CD4-positive, alpha-beta T cell treated with Interleukin-15 for 4 hours (primary cell): ENCODE measurements around the gene RRN3.
"Not testable (repeated sequence)": the region's sequence is repeated elsewhere in the genome, so short reads cannot be mapped to it uniquely, and the experiment has no call there.

Experiments
- DNase-seq: peaks from one replicate; pipeline ENCODE4 v3.0.0-alpha.2; 2020; ENCODE audit warnings: low spot score

The RRN3 gene

DNA sequence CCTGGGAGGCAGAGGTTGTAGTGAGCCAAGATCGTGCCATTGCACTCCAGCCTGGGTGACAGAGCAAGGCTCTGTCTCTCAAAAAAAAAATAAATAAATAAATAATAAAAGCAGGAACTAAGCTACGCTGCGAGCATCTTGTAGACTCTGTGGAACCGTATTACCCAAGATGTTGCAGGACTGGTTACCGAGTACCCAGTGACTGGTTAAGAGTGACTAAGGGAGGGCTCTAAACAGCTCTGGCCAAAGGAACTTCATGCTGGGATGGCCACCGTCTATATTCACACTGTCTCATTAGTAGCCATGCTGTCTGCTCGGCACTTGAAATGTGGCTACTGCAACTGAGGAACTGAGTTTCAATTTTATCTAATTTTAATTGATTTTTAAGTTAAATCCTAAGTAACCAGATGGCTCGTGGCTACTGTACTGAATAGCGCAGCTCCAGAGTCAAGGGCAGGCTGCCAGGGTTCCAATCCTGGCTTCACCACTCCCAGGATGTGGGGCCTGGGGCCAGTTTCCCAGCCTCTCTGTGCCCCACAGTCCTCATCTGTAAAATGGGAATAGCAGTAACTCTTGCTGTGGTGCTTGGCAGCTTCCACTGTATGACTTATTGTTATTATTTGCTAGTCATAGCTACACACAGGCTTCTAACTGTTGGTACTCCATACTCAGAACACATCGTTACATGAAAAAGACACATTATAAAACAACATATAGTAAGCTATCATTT lies 41.2 kb downstream of the RRN3 start:
- no peak for DNase-seq

DNA sequence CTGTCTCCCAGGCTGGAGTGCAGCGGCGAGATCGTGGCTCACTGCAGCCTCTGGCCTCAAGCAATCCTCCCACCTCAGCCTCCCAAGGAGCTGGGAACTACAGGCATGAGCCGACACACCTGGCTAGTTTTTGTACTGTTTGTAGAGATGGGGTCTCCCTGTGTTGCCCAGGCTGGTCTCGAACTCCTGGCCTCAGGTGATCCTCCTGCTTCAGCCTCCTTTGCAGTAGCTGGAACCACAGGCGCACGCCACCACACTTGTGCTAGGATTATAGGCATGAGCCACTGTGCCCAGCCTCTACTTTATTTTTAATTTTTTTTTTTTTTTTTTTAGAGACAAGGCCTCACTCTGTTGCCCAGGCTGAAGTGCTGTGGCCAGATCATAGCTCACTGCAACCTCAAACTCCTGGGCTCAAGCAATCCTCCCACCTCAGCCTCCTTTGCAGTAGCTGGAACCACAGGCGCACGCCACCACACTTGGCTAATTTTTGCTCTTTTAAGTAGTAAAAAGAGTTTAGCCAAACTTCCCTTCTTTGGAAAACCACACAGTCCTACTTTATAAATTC lies 42.6 kb downstream of the RRN3 start:
- no peak for DNase-seq

DNA sequence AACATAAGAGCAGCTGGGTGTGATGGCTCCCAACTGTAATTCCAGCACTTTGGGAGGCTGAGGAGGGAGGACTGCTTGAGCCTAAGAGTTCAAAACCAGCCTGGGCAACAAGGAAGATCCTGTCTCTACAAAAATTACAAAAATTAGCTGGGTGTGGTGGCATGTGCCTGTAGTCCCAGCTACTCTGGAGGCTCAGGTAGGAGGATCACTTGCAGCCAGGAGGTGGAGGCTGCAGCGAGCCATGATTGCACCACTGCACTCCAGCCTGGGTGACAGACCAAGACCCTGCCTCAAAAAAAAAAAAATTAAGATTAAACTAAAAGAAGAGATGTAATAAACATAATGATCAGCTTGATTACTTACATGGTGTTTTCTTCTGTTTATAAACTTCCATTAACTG lies 43.6 kb downstream of the RRN3 start:
- not testable (repeated sequence) for DNase-seq

DNA sequence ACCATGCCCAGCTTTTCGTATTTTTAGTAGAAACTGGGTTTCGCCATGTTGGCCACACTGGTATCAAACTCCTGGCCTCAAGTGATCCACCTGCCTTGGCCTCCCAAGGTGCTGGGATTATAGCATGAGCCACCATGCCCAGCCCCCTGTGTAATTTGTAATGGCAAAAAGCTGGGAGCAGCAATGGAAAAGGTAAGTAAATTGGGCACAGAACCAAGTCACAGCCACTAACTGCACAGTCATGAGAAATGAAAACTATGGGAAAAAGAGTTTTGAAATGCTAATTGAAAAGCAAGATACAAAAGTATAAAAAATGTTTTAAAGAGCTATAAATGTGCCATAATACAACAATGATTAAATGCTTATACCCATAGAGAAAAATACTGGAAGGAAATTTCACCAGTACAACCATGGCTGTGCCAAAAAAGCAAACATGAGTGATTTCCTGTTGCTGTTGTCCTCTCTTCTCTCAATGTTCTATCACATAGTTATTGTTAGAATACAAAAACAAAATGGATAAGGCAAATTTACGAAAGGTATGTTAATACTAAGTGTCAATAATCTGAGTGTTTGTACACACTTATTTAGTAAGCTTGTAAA lies 44.4 kb downstream of the RRN3 start:
- no peak for DNase-seq

DNA sequence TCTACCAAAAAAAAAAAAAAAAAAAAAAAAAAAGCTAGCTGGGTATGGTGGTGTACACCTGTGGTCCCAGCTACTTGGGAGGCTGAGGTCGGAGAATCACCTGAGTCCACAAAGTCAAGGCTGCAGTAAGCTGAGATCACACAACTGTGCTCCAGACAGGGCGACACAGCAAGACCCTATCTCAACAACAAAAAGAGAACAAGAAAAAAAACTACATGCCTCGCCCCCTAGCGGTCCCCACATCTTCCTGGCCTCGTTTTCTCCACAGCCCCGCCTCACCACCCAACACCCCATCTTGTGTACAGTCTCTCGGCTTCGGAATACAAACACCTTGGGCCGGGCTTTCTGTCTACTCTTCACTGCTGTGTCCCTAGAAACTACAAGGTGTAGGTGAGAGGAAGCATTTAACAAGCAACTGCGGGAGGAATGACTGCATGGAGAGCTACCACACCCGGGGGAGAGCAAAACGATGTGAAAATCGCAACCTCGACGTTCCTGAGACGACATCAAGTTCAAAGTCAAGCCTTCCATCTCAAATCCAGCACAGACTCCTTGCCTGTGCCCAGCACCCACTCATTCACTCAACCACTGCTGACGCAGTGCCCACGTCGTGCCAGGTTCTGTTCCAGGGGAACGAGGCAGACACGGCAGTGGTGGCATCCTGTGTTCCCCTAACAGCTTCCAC lies 47.2 kb downstream of the RRN3 start:
- no peak for DNase-seq

DNA sequence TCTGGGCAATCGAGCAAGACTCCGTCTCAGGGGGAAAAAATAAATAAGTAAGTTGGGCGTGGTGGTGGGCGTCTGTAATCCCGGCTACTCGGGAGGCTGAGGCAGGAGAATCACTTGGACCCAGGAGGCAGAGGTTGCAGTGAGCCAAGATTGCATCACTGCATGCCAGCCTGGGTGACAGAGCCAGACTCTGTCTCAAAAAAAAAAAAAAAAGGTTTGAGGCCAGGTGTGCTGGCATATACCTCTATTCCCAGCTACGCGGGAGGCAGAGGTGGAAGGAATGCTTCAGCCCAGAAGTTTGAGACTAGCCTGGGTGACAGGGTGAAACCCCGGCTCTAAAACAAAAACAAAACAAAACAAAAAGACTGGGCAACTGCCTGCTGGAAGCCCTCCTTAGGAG lies 48.8 kb downstream of the RRN3 start:
- DNase-seq, result not testable (repeated sequence)

DNA sequence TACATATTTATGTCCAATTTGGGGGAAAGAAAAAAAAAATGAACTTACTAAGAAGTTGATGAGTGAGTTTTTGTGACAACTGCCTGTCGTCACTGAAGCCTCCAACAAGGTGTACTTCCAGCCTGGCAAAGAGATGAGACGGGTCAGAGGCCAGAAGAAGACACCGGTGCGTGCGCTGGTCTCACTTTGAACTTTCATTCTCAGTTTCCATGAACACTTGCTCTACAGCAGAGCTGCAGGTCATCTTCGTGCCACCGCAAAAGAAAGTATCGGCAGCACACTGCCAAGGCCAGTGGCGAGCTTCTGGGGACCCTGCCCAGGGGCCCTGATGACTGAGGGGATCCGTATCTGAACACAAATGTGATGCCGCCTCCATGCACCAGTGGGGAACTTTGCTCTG lies 49.8 kb downstream of the RRN3 start:
- no peak for DNase-seq

DNA sequence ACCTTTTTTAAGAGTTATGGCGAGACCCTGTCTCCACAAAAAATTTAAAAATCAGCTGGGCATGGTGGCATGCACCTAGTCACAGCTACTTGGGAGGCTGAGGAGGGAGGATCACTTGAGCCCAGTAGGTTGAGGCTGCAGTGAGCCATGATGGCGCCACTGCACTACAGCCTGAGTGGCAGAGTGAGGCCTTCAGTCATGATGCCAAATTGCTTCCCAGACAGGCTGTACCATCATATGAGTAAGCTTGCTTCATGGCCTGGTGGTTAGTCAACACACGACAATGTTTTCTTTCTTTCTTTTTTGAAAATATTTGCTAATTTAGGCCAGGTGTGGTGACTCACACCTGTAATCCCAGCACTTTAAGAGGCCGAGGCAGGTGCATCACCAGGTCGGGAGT lies 50.7 kb downstream of the RRN3 start:
- no peak for DNase-seq

DNA sequence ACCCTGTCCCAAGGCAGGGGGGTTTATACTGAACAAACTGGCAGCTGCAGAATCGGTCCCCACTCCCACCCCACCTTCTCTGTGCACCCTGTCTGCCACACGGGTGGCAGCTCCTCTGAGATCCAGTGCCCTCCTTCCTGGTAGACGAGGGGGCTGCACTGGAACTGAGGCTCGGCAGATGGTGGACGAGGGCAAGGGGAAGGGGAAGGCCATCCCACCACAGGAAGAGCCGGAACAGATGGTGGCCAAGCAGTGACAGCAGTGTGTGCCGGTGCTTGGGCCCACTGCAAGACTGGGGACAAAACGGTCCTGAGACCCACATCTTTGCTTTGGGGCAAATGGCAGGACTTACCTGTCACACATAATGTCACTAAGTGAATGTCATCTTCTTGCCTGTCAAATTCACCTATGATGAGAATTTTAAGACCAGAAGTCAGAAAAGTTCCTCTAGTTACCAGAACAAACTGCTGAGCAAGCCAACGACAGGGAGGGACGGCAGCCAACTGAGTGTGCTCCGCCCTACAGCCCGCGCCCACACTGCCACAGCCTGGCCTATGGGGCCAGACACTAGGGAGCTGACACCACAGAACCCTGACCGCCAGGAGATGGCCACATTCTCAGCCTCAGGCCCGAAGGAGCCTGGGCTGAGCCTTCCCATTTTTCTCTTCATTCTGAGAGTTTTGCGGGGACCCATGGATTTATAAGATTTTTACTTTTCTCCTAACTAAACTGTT lies 52.6 kb downstream of the RRN3 start:
- DNase-seq, result no peak

DNA sequence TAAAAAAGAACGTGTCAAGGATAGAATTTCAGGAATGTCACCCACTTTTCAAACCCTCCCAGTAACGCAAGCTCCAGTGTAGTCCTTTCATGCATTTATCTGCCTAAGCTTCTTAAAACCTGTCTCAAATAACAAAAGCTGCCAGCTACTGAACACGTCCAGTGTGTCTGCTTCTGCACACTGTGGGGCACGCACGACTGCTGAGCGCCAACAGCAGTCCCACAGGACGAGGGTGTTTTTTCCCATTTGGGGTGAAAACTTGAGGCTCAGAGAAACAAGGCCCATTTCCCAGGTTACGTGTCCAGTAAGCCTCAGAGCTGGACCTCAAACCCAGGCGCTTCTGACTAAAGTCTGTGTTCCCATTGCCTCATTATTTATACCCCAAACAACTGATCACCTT lies 55.4 kb downstream of the RRN3 start:
- no peak for DNase-seq

DNA sequence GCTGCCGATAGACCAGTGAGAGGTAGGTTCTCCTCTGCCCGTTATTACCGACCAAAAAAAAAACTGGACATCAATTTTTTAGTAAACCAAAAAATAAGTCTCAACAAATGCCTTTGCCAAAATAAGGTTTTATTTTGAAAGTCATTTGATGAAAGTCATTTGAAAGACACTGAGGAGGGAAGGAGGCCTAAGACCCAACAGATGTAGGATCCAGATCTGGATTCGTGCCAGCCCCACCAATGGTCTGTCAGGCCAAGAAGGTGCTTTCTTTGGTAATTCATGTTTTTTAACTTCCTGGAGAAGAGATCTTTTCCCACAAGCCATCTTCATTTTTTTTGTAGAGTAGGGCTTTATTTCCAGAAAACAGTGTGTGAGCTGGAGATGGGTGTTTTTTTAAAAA lies 56.3 kb downstream of the RRN3 start:
- DNase-seq, result no peak

DNA sequence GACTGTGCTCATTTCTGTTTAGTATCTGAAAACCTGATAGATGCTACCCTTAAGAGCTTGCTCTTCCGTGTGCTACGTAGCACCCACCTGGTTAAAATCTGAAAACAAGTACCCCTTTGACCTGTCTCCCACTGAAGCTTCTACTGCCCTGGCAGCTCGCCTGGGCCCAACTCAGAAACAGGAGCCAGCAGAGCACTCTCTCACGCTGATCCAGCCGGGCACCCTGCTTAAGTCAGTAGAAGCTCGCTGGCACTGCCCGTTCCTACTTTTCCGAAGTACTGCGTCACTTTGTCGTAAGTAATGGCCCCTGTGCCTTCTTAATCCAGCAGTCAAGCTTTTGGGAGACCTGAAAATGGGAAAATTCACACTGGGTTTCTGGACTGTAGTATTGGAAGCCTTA lies 57.1 kb downstream of the RRN3 start:
- no peak for DNase-seq

DNA sequence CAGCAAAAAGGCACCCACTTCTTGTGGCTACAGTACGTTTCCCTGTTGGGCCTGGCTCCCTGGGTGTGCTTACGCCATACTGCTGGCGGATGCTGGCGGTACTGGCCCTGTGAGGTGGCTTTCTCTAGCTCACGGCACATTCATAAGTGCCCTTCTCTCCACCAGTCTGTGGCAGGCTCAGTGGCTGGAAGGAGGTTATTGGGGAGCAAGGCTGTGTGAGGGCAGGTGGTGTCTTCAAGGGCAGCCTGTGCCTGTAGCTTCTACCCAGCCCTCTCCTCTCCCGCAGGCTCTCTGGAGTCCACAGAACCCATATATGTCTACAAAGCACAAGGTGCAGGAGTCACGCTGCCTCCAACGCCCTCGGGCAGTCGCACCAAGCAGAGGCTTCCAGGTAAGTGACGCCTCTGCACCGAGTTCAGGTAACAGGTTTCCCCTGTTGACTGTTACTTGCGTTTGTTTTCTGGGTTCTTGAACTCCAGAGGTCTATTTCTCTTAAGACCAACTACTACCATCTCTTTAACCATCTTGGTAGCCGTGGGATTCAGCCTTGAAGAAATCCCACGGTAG lies 58.8 kb downstream of the RRN3 start:
- no peak for DNase-seq

DNA sequence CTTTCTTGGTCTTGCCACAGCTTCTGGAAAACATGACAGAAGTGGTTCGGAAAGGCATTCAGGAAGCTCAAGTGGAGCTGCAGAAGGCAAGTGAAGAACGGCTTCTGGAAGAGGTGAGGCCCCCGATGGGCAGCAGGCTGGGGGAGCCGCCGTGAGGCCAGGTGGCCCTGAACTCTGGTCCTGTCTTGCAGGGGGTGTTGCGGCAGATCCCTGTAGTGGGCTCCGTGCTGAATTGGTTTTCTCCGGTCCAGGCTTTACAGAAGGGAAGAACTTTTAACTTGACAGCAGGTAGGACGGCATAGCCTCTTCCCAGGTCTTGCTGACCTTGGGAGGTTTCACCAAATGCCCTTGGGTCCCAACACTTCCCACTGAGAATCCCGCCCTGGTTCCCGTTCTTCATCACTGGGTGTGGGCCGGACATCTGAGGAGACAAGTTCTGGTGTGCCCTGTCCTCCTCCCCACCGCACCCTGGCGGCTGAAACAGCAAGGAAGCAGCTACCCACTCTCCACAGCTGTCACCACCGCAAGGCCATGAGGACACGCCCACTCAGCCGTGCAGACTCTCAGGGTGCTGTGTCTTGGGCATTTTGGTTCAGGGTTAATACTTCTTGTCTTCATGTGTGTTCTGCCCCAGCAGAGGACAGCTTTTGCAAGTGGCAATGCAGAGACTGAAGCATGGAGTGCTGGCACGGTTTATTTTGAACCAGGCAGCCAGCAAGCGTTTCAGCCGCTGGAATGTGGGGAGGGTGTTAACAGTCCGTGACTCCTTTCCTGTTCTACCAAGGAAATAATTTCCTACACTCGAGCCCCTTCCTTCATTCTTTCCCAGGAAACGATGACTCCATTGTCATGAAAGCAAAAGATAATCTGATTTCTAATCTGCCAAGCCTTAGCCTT lies 59.6 kb downstream of the RRN3 start:
- no peak for DNase-seq

DNA sequence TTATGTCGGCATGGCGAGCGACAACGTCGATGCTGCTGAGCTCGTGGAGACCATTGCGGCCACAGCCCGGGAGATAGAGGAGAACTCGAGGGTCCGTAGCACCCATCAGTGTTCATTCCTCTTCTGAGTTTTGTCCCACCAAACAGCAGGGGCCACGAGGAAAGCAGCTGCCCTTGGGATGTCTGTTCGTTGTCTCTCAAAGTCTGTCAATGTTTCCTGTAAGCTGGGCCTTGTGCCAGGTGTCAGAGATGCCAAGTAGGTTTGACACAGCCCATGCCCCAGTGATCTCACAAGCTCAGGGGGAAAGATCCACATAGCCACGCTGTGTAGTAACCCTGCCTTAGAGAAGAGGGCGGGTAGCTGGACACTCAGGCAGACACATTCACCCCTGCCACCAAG lies 60.8 kb downstream of the RRN3 start:
- DNase-seq, result no peak

DNA sequence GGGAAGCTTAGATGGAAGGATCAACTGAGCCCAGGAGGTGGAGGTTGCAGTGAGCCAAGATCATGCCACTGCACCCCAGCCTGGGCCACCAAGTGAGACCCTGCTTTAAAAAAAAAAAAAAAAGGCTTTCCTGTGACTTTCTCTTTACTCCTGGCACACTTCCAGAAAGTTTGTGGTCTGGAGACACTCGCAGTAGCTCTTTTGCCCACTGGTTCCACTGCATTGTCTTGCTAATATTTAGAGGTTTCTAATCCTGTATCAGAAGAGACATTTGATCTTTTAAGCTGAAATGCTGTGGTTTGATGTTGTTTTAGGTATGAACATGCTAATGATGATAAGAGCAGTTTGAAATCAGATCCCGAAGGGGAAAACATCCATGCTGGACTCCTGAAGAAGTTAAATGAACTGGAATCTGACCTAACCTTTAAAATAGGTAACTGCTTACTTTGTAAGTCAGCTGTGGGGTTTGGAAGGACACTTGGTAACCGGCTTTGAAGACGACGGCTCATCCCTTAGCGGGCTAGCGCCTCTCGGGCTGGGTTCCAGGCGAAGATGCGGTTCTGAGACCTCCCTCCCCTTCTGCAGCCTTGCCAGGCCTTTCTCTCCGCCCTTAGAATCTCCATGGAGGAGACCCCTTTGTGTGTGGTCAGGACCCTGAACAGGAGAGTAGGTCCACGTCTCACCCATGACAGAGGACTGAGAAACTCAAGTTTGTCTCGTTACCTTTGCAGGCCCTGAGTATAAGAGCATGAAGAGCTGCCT lies 61.3 kb downstream of the RRN3 start:
- no peak for DNase-seq

DNA sequence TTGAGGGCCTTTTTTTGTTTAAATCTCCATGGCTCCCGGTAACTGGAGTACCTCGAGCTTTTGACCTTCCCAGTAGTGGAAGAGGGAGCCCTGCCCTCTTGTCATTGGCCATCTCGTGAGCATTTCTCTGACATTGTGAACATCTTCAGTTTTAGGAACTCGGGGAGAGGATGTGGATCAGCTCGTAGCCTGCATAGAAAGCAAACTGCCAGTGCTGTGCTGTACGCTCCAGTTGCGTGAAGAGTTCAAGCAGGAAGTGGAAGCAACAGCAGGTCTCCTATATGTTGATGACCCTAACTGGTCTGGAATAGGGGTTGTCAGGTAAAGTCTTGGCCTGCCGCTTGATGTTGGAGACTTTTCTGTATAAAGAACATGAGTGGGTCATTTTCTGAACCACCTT lies 62.5 kb downstream of the RRN3 start:
- DNase-seq, result no peak

DNA sequence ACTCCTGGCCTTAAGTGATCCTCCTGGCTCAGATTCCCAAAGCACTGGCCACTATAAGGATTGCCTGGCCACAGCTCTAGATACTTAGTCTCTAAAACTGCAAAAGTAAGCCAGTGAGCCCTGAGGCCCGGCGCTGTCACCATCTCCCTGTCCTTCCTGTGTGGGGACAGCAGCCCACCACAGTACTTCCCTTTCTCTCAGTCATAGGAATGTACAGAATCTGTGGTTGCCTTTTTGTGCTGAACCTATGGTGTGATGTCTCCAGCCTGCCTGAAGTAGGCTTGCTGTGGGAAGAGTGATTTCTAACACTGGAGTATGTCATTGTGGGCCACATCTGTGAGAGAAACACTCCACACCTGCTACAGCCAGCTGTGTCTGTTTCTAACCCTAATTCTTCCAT lies 62.9 kb downstream of the RRN3 start:
- no peak for DNase-seq

DNA sequence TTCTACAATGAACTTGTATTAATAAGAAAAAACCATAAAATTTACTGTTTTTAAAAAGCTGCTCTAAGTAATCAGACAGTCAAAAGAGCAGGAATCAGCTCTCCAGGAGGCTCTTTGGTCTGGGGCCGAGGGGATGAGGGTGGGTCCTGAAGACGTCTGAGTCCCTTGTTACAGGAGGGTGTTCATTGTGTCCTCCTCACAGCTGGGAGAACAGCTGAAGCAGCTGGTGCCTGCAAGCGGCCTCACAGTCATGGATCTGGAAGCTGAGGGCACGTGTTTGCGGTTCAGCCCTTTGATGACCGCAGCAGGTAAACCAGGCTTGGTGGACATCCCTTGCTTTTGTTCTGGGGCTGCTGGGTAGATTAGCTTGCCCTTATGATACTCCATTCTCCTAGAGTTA lies 64.3 kb downstream of the RRN3 start:
- not testable (repeated sequence) for DNase-seq
